Nucleus accumbens (tissue), 56 donors: Measurements from ENCODE around the gene ANKRD30BL.
A peak's percentile ranks its signal among the peaks of the same experiment; 100 is the strongest.
"Not testable (repeated sequence)": the region's sequence is repeated elsewhere in the genome, so short reads cannot be mapped to it uniquely, and the experiment has no call there.

ENCODE experiments used
- DNase-seq, 56 donors: peaks; one replicate each; lab custom pipeline; 2025; lab: John Stamatoyannopoulos, UW

The ANKRD30BL gene

DNA sequence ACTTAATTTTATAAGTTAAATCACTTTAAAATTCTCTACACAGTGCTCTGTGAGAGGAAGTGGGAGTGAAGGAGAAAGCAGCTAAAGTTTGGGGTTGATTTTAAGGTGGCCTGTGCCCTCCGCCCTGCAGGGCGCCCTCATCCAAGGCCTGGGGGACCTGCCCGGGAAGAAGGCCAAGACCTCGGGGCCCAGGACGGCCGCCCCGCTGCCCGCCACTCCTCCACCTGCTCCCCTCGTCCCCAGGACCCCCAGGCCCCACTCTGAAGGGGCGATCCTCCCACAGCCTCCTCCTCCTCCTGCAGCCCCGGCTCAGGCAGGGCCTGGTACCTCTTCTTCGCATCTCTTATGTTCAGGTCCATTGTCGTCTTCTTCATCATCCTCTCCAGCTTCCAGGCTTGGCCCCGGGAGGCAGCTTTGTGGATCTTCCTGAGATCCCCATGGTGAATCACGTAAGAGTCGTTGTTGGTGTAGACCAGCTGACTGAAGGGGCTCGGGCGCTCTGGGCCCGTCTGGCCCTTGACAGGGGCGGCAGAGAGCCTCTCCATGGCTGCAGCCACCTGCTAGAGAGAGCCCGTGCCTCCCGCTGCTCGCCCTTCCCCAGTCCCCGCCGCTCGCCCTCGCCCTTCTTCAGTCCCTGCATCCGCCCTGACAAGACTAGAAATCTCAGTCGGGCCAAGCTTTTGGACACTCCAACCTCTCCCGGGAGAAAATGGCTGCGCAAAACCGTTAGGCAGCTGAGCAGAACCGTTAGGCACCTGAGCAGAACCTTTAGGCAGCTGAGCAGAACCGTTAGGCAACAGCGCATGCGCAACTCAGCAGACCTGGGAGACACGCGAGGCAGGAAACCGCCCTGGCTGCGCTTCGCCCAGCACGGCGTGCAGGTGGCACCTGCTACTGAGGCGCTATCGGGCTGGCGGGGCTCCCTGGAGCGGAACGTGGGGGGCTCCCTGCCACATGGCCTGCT lies at the start of gene ANKRD30BL:
ANKRD30BL (minus strand) TSS at position 792 of the 964 bp plus-strand sequence; CDS start at position 545, 247 bp downstream.
- DNase-seq: not testable (repeated sequence)

- DNase-seq: not testable (repeated sequence)
These were observed 41.1 kb upstream of the ANKRD30BL start for GRCh38 chr2:132202866-132203265.

GRCh38 chr2:132192854-132193253 lies 31.1 kb upstream of the ANKRD30BL start:
- DNase-seq: not testable (repeated sequence)

DNA sequence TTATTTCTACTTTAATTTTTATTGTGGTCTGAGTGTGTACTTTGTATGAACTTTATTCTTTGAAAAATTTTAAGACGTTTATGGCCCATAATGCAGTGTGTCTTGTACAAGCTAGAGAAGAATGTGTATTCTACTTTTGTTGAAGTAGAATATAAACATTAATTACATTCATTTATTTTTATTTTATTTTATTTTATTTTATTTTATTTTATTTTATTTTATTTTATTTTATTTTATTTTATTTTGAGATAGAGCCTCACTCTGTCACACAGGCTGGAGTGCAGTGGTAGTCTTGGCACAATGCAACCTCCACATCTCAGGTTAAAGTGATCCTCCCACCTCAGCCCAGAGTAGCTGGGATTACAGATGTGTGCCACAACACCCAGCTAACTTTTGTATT lies 5.3 kb upstream of the ANKRD30BL start:
- not testable (repeated sequence) for DNase-seq

GRCh38 chr2:132162125-132162660 lies 441 bp upstream of the ANKRD30BL start:
- DNase-seq: not testable (repeated sequence)

DNA sequence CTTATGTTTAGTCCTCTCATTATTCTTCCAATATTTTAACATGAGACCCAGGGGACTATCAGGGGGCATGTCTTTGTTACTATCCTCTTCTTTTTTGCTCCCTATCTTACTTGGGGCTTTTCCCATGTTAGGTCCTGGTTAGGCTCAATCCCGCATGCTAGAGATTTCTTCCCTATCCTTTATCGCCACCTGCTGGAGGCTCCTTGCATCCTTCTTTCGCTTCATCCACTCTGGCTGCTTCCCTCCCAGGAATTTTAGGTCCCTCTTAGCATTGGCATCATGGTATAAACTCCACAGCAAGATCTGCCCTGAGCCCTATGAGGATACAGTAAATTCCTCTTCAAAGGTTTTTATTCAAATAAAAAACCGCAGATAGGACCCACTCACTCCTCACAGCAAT lies 15.0 kb downstream of the ANKRD30BL start:
- DNase-seq: peak in 37 of 56 donors; percentile 0 to 84 (median 21)
